ENCODE data around the gene PRKCH.

The PRKCH gene

GRCh38 chr14:61558271-61558670 is 236.9 kb downstream of the PRKCH start:
- no peak for FAIRE-seq

GRCh38 chr14:61559641-61560201 is 238.3 kb downstream of the PRKCH start:
- FAIRE-seq: no peak

DNA sequence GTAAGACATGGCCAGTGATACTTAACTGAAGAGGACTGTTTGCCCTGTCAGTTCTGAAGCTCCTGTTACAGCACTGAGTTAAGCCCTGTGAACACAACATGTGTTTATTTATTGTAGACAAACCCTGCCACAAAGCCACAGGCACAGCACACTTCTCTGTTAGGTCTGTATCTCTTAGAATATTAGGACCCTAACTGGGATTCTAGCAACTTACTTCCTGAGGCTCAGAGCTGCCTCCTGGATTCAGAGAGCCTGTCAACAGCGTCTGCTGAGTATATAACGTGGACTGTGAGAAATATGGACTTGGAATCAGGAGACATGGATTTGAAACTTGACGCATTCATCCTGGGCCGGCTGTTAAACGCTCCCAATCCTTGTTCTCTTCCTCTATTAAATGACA is 238.9 kb downstream of the PRKCH start:
- FAIRE-seq: no peak

DNA sequence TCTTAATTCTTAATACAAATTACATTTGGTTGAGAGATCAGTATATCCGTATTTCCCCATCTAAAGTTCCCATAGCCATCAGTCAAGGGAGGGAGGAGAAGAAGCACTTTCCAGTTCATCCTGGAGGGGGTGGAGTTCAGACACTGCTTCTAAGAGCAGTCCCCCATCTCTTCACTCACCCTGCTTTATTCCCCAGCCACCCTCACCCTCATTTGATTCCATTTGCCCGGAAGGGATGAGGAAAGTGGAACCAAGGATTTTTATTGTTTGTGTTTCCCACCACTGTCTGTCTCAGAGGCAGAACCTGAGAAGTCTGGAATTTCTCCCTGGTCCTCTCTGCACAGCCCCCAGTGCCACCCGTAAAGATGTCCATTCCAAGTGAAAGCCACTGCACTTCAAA is 239.7 kb downstream of the PRKCH start:
- no peak for FAIRE-seq

DNA sequence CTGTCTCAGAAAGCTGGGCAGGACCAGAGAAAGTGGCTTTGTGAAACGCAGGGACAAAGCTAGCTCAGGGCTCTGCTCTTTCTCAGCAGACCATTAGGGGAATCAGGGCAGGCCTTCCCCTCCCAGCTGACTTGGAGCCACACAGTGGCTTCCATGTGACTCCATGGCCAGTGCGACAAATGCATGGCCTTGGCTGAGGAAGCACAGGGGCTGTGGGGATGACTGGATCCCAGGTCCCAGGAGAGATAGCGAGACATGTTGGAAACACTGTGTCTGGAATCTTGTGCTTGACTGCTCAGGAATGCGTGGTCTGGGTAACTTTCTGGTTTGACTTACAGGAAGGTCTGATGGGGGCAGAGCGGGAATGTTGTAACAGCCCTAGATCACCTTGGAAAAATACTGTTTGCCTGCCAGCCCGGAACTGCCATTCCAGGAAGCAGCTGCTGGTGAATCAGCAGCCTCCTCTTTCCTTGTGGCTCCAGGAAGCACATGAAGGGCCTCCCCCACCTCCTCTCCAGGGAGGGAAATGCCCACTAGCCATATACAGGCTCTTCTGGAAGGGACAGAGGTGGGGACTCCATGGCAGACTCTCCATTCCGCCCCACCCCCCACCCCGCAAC is 240.4 kb downstream of the PRKCH start:
- FAIRE-seq: no peak

GRCh38 chr14:61562321-61563161 is 241.2 kb downstream of the PRKCH start:
- no peak for FAIRE-seq

GRCh38 chr14:61563162-61563511 is 241.8 kb downstream of the PRKCH start:
- FAIRE-seq: no peak

DNA sequence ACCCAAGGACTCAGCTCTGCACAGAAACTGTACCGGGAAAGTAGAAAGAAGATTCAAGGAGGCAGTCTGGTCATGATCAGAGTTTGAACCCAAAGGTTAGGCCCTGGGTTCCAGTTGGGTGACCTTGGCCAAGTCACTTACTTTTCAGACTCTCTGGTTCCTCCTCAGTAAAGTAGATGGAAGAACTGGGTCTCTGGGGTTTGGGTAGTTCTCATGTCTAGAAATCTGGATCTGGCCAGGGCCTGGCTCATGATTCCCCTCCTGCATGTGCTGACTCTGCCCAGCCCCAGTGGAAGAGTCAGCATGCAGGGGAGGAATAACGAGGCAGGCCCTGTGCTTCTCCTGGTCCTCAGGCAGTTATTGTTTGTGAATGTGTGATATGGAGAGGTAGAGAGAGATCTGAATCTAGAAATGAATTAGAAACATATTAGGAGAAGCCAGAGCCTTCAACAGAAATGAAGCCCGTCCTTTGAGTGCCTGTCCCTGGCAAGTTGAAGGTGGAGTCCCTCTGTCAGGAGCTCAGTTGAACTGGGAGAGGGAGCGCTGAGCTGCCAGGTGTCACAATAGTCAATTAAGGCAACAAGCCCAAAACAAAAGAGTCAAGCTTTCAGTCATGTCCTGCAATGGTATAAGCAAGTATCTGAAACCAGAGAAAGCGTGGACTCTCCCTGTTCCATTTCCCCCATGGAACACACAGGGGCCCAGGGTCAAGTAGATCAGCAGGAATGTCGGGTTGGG is 242.7 kb downstream of the PRKCH start:
- FAIRE-seq: no peak

GRCh38 chr14:61564618-61565091 is 243.3 kb downstream of the PRKCH start:
- FAIRE-seq: no peak

DNA sequence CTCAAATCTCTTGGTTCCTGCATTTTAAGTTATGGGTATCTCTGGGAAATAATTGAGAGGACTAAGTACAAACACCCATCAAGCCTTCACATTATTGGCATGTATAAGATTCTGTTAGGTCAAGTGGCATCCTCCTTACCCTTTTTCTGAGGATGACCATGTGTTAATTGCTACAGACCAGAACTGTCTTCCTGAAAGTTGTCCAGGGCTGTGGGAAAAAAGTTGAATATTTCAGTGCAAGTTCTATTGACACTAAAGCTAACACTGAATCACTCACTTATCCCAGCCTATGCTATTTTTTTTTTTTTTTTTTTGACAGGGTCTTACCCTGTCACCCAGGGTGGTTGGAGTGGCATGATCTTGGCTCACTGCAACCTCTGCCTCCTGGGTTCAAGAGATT is 243.8 kb downstream of the PRKCH start:
- FAIRE-seq: no peak

DNA sequence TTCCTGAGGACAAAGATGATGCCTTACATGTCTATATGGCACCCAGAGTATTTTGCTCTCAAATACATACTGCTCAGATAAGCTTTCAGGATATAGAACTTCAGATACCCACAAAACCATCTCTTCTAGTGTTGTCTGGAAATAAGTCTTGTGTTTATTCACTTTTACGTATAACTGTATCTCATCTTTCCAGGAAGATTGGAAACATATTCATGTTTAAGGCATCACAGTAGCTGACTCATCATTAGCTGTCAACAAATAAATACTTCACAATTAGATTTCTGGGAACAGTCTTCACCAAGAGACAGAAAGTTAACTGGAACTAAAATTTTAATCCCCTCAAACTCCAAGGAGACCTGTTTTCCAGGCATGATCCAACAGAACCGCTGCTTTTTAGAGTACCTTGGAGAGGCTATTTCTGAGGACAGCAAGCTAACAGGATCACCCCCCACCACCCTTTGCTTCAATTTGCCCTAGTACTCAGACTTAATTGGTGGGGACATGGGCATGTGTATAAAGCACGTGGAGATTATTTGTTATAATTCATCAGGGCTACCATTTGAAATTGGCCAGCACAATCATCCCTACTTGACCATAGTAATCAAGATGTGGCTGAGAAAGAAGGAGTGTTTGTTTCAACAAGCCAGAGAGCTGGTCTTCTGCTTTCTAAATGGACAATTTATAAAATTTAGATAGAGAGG is 244.6 kb downstream of the PRKCH start:
- no peak for FAIRE-seq

- no peak for FAIRE-seq
Measured at GRCh38 chr14:61566537-61567225, 245.3 kb downstream of the PRKCH start.

DNA sequence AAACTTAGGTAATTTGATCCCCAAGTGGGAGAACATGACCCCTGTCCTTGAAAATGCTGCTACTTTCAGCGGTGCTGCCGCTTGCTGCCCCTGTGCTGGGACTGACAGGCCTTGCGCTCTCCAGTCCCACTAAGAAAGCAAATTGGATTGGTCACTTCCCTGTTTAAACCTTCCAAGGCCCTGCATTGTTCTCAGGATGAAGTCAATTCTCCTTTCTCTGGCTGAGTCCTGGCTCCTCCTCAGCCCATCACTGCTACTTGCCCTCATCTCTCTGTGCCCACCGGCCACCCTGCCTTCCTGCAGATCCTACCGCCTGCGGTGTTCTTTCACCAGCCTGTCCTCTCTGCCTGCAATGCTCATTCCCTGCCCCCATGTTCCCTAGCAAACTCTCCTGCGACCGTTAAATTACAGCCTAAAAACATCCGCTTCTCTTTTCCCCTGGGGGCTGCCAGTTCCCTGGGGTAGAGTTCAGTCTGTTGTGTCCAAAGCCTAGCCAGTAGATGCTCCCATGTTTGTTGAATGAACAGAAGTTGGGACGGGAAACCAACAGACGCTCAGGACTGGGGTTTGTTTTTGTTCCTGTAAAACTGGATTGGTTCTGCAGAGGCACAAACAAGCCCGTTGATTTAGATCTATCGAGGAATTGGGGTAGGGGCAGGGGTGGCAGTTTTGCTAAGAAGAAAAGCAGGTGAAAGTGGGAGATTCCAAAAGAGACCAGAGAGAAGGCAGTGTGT is 246.6 kb downstream of the PRKCH start:
- FAIRE-seq: no peak

DNA sequence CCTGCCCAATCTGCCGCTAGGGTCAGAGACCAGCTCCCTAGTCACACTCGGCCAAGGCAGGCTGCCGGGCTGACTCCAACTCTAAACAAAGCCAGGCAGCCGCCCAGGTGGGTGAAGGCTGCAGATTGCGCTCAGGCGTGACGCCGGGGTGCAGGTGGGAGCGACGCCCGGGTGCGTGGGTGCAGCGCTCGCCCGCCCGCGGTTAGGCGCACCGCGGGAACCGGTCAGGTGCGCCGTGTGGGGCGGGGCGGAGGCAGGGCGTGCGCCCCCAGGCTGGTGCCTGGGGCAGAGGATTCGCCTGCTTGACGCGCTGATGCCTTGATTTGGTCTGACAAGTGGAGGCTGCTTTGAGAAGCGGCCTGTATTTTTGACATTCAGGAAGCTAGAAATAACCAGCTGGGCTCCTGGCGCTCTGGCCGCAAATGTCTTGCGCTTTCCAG is 247.2 kb downstream of the PRKCH start:
- no peak for FAIRE-seq

DNA sequence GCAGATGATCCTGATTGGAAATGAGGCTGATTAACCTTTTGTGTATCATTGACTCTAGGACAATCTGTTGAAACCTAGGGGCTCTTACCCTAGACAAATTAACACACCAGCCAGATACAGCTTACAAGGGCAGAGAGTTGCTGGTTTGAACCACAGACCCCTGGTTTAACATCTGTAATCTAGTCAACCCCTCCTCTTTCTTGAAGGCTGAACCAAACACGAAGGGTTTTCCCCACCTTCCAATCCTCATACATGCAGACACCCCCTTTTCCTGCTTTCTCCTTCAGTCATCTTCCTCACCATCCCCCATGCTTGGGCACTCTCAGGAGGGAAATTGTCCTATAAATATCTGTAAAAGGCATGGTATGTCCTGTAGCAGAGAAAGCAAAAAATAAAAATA is 247.9 kb downstream of the PRKCH start:
- FAIRE-seq: no peak

GRCh38 chr14:61569812-61570548 is 248.6 kb downstream of the PRKCH start:
- FAIRE-seq: no peak

DNA sequence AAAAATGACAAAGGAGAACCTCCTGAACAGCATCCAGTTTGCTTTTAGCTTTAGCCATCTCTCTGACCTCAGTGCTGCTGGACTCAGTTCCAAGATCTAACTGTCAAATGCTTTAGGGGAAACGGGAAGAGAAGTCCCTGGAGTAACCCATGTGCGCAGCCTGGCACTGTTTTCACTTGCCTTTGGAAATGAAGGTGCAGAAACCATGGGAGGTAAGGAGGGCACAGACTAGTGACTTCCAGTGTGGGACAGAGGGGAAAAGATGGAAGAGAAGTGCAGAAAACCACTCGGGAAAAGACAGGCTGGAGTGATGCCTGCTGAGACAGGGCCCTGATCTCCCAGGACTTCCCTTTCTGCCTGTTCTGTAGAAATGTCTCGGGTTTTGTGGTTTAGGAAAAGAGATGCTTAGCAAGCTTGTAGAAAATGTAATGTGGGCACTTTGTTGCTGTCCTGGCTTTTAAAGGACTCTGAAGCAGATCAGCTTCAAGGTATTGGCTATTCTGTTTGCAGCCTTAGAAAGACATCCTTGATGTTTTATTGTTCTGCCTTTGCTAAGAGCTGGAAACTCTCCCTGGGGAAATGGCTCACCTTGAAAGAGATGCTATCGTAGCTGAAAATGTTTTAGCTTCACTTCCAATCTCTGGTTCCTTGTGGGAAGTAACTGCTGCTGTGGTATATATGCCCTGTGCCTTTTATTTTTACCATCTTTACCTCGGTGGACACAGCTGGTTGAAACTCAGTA is 249.3 kb downstream of the PRKCH start:
- FAIRE-seq: no peak

DNA sequence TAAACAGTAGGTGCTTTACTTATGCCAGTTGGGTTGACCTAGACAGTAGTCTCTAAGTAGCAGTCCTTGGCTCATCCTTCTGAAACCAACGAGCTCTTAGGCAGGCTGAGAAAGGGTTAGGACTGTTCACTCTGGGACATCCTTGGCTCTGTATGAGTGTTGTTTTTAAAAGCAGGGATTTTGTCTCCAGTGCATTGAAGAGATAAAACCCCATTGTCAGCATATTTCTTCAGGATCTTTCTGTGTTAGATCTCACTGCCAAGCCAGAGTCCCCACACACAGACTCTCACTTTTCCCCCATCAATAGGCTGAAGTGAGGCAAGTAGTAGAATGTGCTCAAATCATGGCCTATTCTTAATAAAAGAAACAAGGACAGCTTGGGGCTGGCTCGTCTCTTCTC is 250.5 kb downstream of the PRKCH start:
- no peak for FAIRE-seq

GRCh38 chr14:61573321-61573720 is 251.9 kb downstream of the PRKCH start:
- FAIRE-seq: no peak
